Measurements from ENCODE around the gene HNRNPUL2.

DNA sequence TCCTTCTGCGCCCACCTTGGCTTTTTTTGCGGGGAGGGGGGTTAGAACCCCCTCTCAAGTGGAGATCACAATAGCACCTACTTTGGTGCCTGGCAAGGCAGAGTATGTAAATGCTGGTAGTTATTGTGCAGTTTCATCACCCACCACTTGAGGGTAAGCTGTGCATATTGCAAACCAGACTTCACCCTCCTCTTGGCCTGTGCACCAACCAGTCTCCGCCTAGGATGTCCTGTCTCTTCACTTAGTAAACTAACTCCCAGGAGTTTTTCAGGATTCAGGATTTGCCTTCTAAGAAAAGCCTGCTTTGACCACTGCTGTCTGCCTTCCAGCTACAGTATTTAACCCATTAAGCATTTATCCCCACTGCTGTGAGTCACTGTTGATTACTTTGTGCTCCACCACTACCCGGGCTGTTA, 46.4 kb downstream of the HNRNPUL2 start:
- TF ChIP-seq ZNF274 (IDR thresholded peaks at IDR 0.05; ENCODE audit: borderline replicate concordance, extremely low read depth, low read length) = no peak
- TF ChIP-seq, protein P1, sequence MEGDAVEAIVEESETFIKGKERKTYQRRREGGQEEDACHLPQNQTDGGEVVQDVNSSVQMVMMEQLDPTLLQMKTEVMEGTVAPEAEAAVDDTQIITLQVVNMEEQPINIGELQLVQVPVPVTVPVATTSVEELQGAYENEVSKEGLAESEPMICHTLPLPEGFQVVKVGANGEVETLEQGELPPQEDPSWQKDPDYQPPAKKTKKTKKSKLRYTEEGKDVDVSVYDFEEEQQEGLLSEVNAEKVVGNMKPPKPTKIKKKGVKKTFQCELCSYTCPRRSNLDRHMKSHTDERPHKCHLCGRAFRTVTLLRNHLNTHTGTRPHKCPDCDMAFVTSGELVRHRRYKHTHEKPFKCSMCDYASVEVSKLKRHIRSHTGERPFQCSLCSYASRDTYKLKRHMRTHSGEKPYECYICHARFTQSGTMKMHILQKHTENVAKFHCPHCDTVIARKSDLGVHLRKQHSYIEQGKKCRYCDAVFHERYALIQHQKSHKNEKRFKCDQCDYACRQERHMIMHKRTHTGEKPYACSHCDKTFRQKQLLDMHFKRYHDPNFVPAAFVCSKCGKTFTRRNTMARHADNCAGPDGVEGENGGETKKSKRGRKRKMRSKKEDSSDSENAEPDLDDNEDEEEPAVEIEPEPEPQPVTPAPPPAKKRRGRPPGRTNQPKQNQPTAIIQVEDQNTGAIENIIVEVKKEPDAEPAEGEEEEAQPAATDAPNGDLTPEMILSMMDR (IDR thresholded peaks at IDR 0.05; ENCODE audit: control extremely low read depth in 1 of 3, insufficient read depth in 1 of 3, low read depth in 1 of 3, low read length in 3 of 3) = peak in 1 of 3 experiments; percentile 45; a peak in 2 of 4 replicates
- no peak for TF ChIP-seq CEBPB (IDR thresholded peaks at IDR 0.05; ENCODE audit: low read depth, low read length)
- TF ChIP-seq, protein P2, sequence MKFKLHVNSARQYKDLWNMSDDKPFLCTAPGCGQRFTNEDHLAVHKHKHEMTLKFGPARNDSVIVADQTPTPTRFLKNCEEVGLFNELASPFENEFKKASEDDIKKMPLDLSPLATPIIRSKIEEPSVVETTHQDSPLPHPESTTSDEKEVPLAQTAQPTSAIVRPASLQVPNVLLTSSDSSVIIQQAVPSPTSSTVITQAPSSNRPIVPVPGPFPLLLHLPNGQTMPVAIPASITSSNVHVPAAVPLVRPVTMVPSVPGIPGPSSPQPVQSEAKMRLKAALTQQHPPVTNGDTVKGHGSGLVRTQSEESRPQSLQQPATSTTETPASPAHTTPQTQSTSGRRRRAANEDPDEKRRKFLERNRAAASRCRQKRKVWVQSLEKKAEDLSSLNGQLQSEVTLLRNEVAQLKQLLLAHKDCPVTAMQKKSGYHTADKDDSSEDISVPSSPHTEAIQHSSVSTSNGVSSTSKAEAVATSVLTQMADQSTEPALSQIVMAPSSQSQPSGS (IDR thresholded peaks at IDR 0.05; ENCODE audit: low read length) = no peak
- TF ChIP-seq POLR2A (IDR thresholded peaks at IDR 0.05; ENCODE audit: control extremely low read depth in 1 of 2, low read depth in 2 of 2, low read length in 2 of 2) = no peak
- no peak for TF ChIP-seq GABPA (IDR thresholded peaks at IDR 0.05; ENCODE audit: borderline replicate concordance, insufficient read depth, low read length)
- TF ChIP-seq, protein P3, sequence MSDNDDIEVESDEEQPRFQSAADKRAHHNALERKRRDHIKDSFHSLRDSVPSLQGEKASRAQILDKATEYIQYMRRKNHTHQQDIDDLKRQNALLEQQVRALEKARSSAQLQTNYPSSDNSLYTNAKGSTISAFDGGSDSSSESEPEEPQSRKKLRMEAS (IDR thresholded peaks at IDR 0.05) = no peak
- TF ChIP-seq BACH1 (IDR thresholded peaks at IDR 0.05; ENCODE audit: low read length) = no peak
- peak; percentile 27 to 33; a peak in 2 of 4 replicates for TF ChIP-seq RAD21 (IDR thresholded peaks at IDR 0.05 in 1 of 2, conservative IDR thresholded peaks at IDR 0.05 in 1 of 2; ENCODE audit: low read depth in 2 of 2, low read length in 2 of 2)
- TF ChIP-seq HDAC6 (IDR thresholded peaks at IDR 0.05; ENCODE audit: low read depth, low read length) = no peak
- no peak for TF ChIP-seq EGR1 (IDR thresholded peaks at IDR 0.05; ENCODE audit: borderline replicate concordance, low read depth, low read length)
- TF ChIP-seq, protein P4, sequence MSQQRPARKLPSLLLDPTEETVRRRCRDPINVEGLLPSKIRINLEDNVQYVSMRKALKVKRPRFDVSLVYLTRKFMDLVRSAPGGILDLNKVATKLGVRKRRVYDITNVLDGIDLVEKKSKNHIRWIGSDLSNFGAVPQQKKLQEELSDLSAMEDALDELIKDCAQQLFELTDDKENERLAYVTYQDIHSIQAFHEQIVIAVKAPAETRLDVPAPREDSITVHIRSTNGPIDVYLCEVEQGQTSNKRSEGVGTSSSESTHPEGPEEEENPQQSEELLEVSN (IDR thresholded peaks at IDR 0.05) = no peak
- no peak for TF ChIP-seq SIX5 (IDR thresholded peaks at IDR 0.05; ENCODE audit: low read depth, low read length)
